ENCODE data around the gene PPP1R16B. TPM values are rescaled to one million over a fixed set of nuclear protein-coding genes. Genes with fewer than 3 reads are reported as not detected.

The PPP1R16B gene
- total RNA-seq, 1 donor from 2014 or later, result 5.3 TPM

GRCh38 chr20:38863024-38863851, 57.7 kb downstream of the PPP1R16B start:
- Mint-ChIP-seq H3K27ac (ENCODE audit: unreplicated experiment) (no peak overlapping the region), H3K4me3 (ENCODE audit: unreplicated experiment) (no peak overlapping the region), H3K4me1 (ENCODE audit: low read depth, unreplicated experiment) (peaks cover 8% of the 10 kb centered on the region), H3K36me3 (ENCODE audit: unreplicated experiment) (no peaks in the 10 kb centered on the region), H3K9me3 (ENCODE audit: unreplicated experiment) (peaks cover 2% of the 10 kb centered on the region), H3K27me3 (ENCODE audit: unreplicated experiment) (peaks cover 2% of the 10 kb centered on the region)
- no peak for DNase-seq
- no peak for TF ChIP-seq CTCF (IDR thresholded peaks at IDR 0.05; ENCODE audit: partially characterized antibody, unreplicated experiment)

- peaks cover 2% of the 10 kb centered on the region for H3K9me3 Mint-ChIP-seq (ENCODE audit: unreplicated experiment)
- H3K27ac Mint-ChIP-seq (ENCODE audit: unreplicated experiment), result no peak overlapping the region
- H3K36me3 Mint-ChIP-seq (ENCODE audit: unreplicated experiment), result no peaks in the 10 kb centered on the region
- H3K4me1 Mint-ChIP-seq (ENCODE audit: low read depth, unreplicated experiment), result peaks cover 8% of the 10 kb centered on the region
- TF ChIP-seq CTCF (IDR thresholded peaks at IDR 0.05; ENCODE audit: partially characterized antibody, unreplicated experiment), result no peak
- peaks cover 2% of the 10 kb centered on the region for H3K27me3 Mint-ChIP-seq (ENCODE audit: unreplicated experiment)
- no peak overlapping the region for H3K4me3 Mint-ChIP-seq (ENCODE audit: unreplicated experiment)
- no peak for DNase-seq
These were observed 59.2 kb downstream of the PPP1R16B start for GRCh38 chr20:38864662-38865061.

- H3K36me3 Mint-ChIP-seq (ENCODE audit: unreplicated experiment), result no peaks in the 10 kb centered on the region
- TF ChIP-seq CTCF (IDR thresholded peaks at IDR 0.05; ENCODE audit: partially characterized antibody, unreplicated experiment), result no peak
- H3K27me3 Mint-ChIP-seq (ENCODE audit: unreplicated experiment), result peaks cover 2% of the 10 kb centered on the region
- no peak for DNase-seq
- no peak overlapping the region for H3K4me3 Mint-ChIP-seq (ENCODE audit: unreplicated experiment)
- H3K9me3 Mint-ChIP-seq (ENCODE audit: unreplicated experiment), result peaks cover 2% of the 10 kb centered on the region
- H3K4me1 Mint-ChIP-seq (ENCODE audit: low read depth, unreplicated experiment), result peaks cover 19% of the 10 kb centered on the region
- no peak overlapping the region for H3K27ac Mint-ChIP-seq (ENCODE audit: unreplicated experiment)
These were observed 61.0 kb downstream of the PPP1R16B start for GRCh38 chr20:38866265-38867061.

GRCh38 chr20:38867062-38867359, 61.5 kb downstream of the PPP1R16B start:
- no peak for DNase-seq
- H3K27ac Mint-ChIP-seq (ENCODE audit: unreplicated experiment), result no peak overlapping the region

More at GRCh38 chr20:38867062-38867359, 61.5 kb downstream of the PPP1R16B start:
- peaks cover 2% of the 10 kb centered on the region for H3K9me3 Mint-ChIP-seq (ENCODE audit: unreplicated experiment)
- no peak for TF ChIP-seq CTCF (IDR thresholded peaks at IDR 0.05; ENCODE audit: partially characterized antibody, unreplicated experiment)
- H3K4me1 Mint-ChIP-seq (ENCODE audit: low read depth, unreplicated experiment), result peaks cover 20% of the 10 kb centered on the region
- no peak overlapping the region for H3K4me3 Mint-ChIP-seq (ENCODE audit: unreplicated experiment)
- peaks cover under 1% of the 10 kb centered on the region for H3K36me3 Mint-ChIP-seq (ENCODE audit: unreplicated experiment)
- H3K27me3 Mint-ChIP-seq (ENCODE audit: unreplicated experiment), result peaks cover 2% of the 10 kb centered on the region
